Spleen (tissue), 7 donors: ENCODE data around the gene HMCN1.

Experiments
- POLR2A ChIP-seq, 3 donors: fragments of 450-650 bp; IDR thresholded peaks; one replicate each; pipeline ENCODE4 v1.5.1; 2017; ENCODE audit warnings: antibody characterized with exemption in 3 of 3, mild to moderate bottlenecking in 1 of 3
- TF ChIP-seq, protein P1 (sequence below), 11 experiments: fragments of 200-600 bp in 7 of 11; fragments of 450-650 bp in 4 of 11; sonication (generic) in 4 of 11; IDR thresholded peaks in 8 of 11; conservative IDR thresholded peaks in 3 of 11; 1 replicate in 7 of 11; 2 replicates in 4 of 11; pipeline versions ENCODE4 v1.4.0 to v1.8.0; 2016 to 2021; ENCODE audit warnings: antibody characterized with exemption in 11 of 11, inconsistent platforms in 4 of 11, mild to moderate bottlenecking in 1 of 11
- donor health status: DM: no; HTN: no; CAD: no; lungs with moderate emphysema.
- donor health status: DM: no; HTN: no; CAD: no.
- donor health status: DM: no; HTN: no; CAD: no.

DNA sequence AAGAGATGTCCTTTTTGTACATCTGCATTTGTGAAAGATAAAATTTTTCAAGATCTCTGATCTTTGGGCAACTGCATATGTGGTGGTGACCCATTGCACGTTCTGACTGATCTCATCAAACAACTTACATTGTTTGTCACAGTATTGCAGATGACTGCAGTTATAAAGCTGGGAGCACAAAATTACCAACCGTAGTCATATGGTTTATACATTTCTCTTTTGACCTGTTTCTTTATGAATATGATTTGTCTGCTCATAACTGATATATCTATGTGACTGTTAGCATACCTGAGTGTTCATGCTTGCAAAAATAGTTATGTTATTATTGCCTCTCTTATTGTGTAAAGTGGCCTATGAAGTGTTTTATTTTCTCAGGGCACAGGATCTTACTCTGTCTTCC is 43.7 kb upstream of the HMCN1 start:
- TF ChIP-seq, protein P1, sequence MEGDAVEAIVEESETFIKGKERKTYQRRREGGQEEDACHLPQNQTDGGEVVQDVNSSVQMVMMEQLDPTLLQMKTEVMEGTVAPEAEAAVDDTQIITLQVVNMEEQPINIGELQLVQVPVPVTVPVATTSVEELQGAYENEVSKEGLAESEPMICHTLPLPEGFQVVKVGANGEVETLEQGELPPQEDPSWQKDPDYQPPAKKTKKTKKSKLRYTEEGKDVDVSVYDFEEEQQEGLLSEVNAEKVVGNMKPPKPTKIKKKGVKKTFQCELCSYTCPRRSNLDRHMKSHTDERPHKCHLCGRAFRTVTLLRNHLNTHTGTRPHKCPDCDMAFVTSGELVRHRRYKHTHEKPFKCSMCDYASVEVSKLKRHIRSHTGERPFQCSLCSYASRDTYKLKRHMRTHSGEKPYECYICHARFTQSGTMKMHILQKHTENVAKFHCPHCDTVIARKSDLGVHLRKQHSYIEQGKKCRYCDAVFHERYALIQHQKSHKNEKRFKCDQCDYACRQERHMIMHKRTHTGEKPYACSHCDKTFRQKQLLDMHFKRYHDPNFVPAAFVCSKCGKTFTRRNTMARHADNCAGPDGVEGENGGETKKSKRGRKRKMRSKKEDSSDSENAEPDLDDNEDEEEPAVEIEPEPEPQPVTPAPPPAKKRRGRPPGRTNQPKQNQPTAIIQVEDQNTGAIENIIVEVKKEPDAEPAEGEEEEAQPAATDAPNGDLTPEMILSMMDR (IDR thresholded peaks at IDR 0.05 in 8 of 11, conservative IDR thresholded peaks at IDR 0.05 in 3 of 11) = no peak
- TF ChIP-seq POLR2A (IDR thresholded peaks at IDR 0.05) = no peak
